ENCODE measurements around the gene CAMK1G. TPM values are rescaled to one million over a fixed set of nuclear protein-coding genes. Genes with fewer than 3 reads are reported as not detected.

Gene CAMK1G
- total and polyA plus RNA-seq, 9 of the 15 experiments (the other 6 are each of a cell fraction or from before 2014, with no cell fraction given), result not detected

- TF ChIP-seq, protein P1, sequence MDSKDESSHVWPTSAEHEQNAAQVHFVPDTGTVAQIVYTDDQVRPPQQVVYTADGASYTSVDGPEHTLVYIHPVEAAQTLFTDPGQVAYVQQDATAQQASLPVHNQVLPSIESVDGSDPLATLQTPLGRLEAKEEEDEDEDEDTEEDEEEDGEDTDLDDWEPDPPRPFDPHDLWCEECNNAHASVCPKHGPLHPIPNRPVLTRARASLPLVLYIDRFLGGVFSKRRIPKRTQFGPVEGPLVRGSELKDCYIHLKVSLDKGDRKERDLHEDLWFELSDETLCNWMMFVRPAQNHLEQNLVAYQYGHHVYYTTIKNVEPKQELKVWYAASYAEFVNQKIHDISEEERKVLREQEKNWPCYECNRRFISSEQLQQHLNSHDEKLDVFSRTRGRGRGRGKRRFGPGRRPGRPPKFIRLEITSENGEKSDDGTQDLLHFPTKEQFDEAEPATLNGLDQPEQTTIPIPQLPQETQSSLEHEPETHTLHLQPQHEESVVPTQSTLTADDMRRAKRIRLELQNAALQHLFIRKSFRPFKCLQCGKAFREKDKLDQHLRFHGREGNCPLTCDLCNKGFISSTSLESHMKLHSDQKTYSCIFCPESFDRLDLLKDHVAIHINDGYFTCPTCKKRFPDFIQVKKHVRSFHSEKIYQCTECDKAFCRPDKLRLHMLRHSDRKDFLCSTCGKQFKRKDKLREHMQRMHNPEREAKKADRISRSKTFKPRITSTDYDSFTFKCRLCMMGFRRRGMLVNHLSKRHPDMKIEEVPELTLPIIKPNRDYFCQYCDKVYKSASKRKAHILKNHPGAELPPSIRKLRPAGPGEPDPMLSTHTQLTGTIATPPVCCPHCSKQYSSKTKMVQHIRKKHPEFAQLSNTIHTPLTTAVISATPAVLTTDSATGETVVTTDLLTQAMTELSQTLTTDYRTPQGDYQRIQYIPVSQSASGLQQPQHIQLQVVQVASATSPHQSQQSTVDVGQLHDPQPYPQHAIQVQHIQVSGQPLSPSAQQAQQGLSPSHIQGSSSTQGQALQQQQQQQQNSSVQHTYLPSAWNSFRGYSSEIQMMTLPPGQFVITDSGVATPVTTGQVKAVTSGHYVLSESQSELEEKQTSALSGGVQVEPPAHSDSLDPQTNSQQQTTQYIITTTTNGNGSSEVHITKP (IDR thresholded peaks at IDR 0.05; ENCODE audit: partially characterized antibody), result no peak
- TF ChIP-seq RBM34 (IDR thresholded peaks at IDR 0.05; ENCODE audit: borderline replicate concordance, insufficient read depth, low read length) (no peak), REST (IDR thresholded peaks at IDR 0.05; ENCODE audit: borderline replicate concordance) (peak; percentile 62; the same call in 1 of the 2 replicates), REST (CRISPR knock-in tag; IDR thresholded peaks at IDR 0.05; ENCODE audit: low read depth) (no peak)
Measured at GRCh38 chr1:209569455-209570207, 13.9 kb upstream of the CAMK1G start (continued).
